A673 (cell line): ENCODE measurements around the gene VPS13D. TPM values are rescaled to one million over a fixed set of nuclear protein-coding genes. Genes with fewer than 3 reads are reported as not detected.

ENCODE experiments used
- BruUV-seq: library from RNA; stranded (reverse); fragments of 400-500 nt; replicated peaks from 2 replicates; lab custom pipeline; 2021; lab: Mats Ljungman, UMichigan
- CTCF ChIA-PET: fragments of 300-600 bp; sonication (Branson Sonifier 250); formaldehyde crosslinking; loops from one replicate; lab custom pipeline; 2022; ENCODE audit warnings: antibody characterized with exemption; lab: Charles Lee
- POLR2A ChIA-PET: fragments of 300-600 bp; sonication (Branson Sonifier 250); formaldehyde crosslinking; loops from one replicate; lab custom pipeline; 2022; ENCODE audit warnings: antibody characterized with exemption; ENCODE audit not compliant: low non-redundant PET; lab: Charles Lee
- DNase-seq: peaks from one replicate; pipeline ENCODE4 v3.0.0-alpha.2; 2015; ENCODE audit warnings: low spot score
- H3K27ac ChIP-seq: fragments of 200-600 bp; sonication (generic); 2 replicates; pipeline ENCODE4 v1.5.1; 2016; ENCODE audit warnings: mixed run types, low read depth, mild to moderate bottlenecking, mixed read lengths, antibody characterized with exemption, low read length; ENCODE audit not compliant: poor library complexity, severe bottlenecking
- H3K27me3 ChIP-seq: fragments of 200-600 bp; sonication (generic); replicated peaks from 2 replicates; pipeline ENCODE4 v1.6.1; 2017; ENCODE audit warnings: mixed run types, low read depth, mild to moderate bottlenecking, mixed read lengths, antibody characterized with exemption, low read length; ENCODE audit not compliant: insufficient read depth, poor library complexity
- H3K36me3 ChIP-seq: fragments of 200-600 bp; sonication (generic); 2 replicates; pipeline ENCODE4 v1.6.1; 2016; ENCODE audit warnings: mixed run types, mild to moderate bottlenecking, mixed read lengths, antibody characterized with exemption, low read length; ENCODE audit not compliant: insufficient read depth, poor library complexity, severe bottlenecking
- H3K4me1 ChIP-seq: fragments of 200-600 bp; sonication (generic); 2 replicates; pipeline ENCODE4 v1.6.1; 2017; ENCODE audit warnings: mixed run types, mild to moderate bottlenecking, mixed read lengths, antibody characterized with exemption, low read length; ENCODE audit not compliant: insufficient read depth, poor library complexity, severe bottlenecking
- H3K4me3 ChIP-seq: fragments of 200-600 bp; sonication (generic); 2 replicates; pipeline ENCODE4 v1.5.1; 2016; ENCODE audit warnings: low read depth, mixed run types, mild to moderate bottlenecking, mixed read lengths, low read length; ENCODE audit not compliant: poor library complexity, severe bottlenecking
- H3K9me3 ChIP-seq: fragments of 200-600 bp; sonication (generic); 2 replicates; pipeline ENCODE4 v1.6.1; 2016; ENCODE audit warnings: mixed run types, low read depth, mild to moderate bottlenecking, mixed read lengths, antibody characterized with exemption, low read length; ENCODE audit not compliant: poor library complexity, severe bottlenecking
- CTCF ChIP-seq: fragments of 300-800, 200-600 bp; sonication (generic); conservative IDR thresholded peaks from 2 replicates; pipeline ENCODE4 v1.5.1; 2017; ENCODE audit warnings: low read depth, mild to moderate bottlenecking, antibody characterized with exemption, low read length, moderate library complexity, mixed read lengths
- EZH2 ChIP-seq: fragments of 200-600 bp; sonication (generic); IDR thresholded peaks from 2 replicates; pipeline ENCODE4 v1.6.1; 2017; ENCODE audit warnings: borderline replicate concordance, low read depth, mild to moderate bottlenecking, mixed read lengths, antibody characterized with exemption, low read length; ENCODE audit not compliant: poor library complexity, severe bottlenecking
- intact Hi-C: fragments of 100-400 bp; cut with micrococcal nuclease; formaldehyde crosslinking; loops from one replicate; pipeline ENCODE4 v1.10.0; 2022; ENCODE audit not compliant: unreplicated experiment
- total RNA-seq: library from RNA; stranded (reverse); gene quantifications from 2 replicates; pipeline ENCODE4 v1.2.3, GENCODE V29; 2021

The VPS13D gene
- total RNA-seq, 1 experiment from 2014 or later = 32.5 TPM

GRCh38 chr1:12204754-12205658 lies 24.8 kb upstream of the VPS13D start:
- intact Hi-C loops = loop anchor here (1.0 kb wide), 1 partner anchor 14 kb away; no protein-coding TSS in a partner anchor
- no TSS peak for BruUV-seq
- ChIA-PET POLR2A (no interaction called here), CTCF (no interaction called here)
- Histone ChIP-seq H3K27me3 (no peaks in the 10 kb centered on the region), H3K27ac (no peak overlapping the region), H3K4me1 (no peaks in the 10 kb centered on the region), H3K36me3 (no peaks in the 10 kb centered on the region), H3K4me3 (no peak overlapping the region), H3K9me3 (no peaks in the 10 kb centered on the region)
- no peak for DNase-seq
- no peak for TF ChIP-seq EZH2
- TF ChIP-seq CTCF = no peak

GRCh38 chr1:12206238-12206637 lies 23.6 kb upstream of the VPS13D start:
- POLR2A ChIA-PET = no interaction called here
- Histone ChIP-seq H3K27me3 (no peaks in the 10 kb centered on the region), H3K9me3 (no peaks in the 10 kb centered on the region), H3K27ac (no peak overlapping the region), H3K4me3 (no peak overlapping the region), H3K36me3 (no peaks in the 10 kb centered on the region), H3K4me1 (no peaks in the 10 kb centered on the region)
- TF ChIP-seq CTCF (no peak), EZH2 (no peak)
- CTCF ChIA-PET = no interaction called here
- DNase-seq = no peak
- no TSS peak for BruUV-seq
- intact Hi-C loops = no loop called here

- no peak overlapping the region for H3K4me3 ChIP-seq
- BruUV-seq = no TSS peak
- no peaks in the 10 kb centered on the region for H3K36me3 ChIP-seq
- H3K27me3 ChIP-seq = no peaks in the 10 kb centered on the region
- no peaks in the 10 kb centered on the region for H3K9me3 ChIP-seq
- intact Hi-C loops = no loop called here
- DNase-seq = no peak
- POLR2A ChIA-PET = no interaction called here
- no peak for TF ChIP-seq CTCF
- no peak for TF ChIP-seq EZH2
- CTCF ChIA-PET = no interaction called here
- H3K27ac ChIP-seq = no peak overlapping the region
- no peaks in the 10 kb centered on the region for H3K4me1 ChIP-seq
Observed at GRCh38 chr1:12206792-12207424, 22.9 kb upstream of the VPS13D start.
